GM23338 (cell line): ENCODE measurements around the gene ABCC10. TPM values are rescaled to one million over a fixed set of nuclear protein-coding genes. Genes with fewer than 3 reads are reported as not detected.
"Not testable (repeated sequence)": the region's sequence is repeated elsewhere in the genome, so short reads cannot be mapped to it uniquely, and the experiment has no call there.

Experiments
- ATAC-seq: fragments of 200-7000 bp; cut with Tn5 transposase; 3 replicates; pipeline ENCODE4 v1.9.1; 2020
- DNase-seq: peaks from one replicate; pipeline ENCODE4 v3.0.0-alpha.2; 2015; ENCODE audit warnings: low spot score
- H2AFZ ChIP-seq: fragments of 200-600 bp; sonication (generic); 2 replicates; pipeline ENCODE4 v1.8.0; 2016; ENCODE audit warnings: antibody characterized with exemption, mild to moderate bottlenecking, moderate library complexity
- H3F3A ChIP-seq: fragments of 200-600 bp; sonication (generic); replicated peaks from 2 replicates; pipeline ENCODE4 v1.8.0; 2017; ENCODE audit warnings: antibody characterized with exemption, mixed run types, low read depth
- H3K27ac ChIP-seq: fragments of 200-600 bp; sonication (generic); 2 replicates; pipeline ENCODE4 v1.6.1; 2016; ENCODE audit warnings: low read depth
- H3K27me3 ChIP-seq: fragments of 200-600 bp; sonication (generic); 2 replicates; pipeline ENCODE4 v1.8.0; 2016; ENCODE audit warnings: mild to moderate bottlenecking, mixed run types, moderate library complexity; ENCODE audit not compliant: insufficient read depth
- H3K36me3 ChIP-seq: fragments of 200-600 bp; sonication (generic); 2 replicates; pipeline ENCODE4 v1.8.0; 2016; ENCODE audit warnings: mild to moderate bottlenecking; ENCODE audit not compliant: insufficient read depth
- H3K4me1 ChIP-seq: fragments of 200-600 bp; sonication (generic); 2 replicates; pipeline ENCODE4 v1.8.0; 2016; ENCODE audit warnings: mild to moderate bottlenecking, moderate library complexity; ENCODE audit not compliant: insufficient read depth
- H3K4me2 ChIP-seq: fragments of 200-600 bp; sonication (generic); 2 replicates; pipeline ENCODE4 v1.7.1; 2017; ENCODE audit warnings: mixed run types
- H3K4me3 ChIP-seq: fragments of 200-600 bp; sonication (generic); 2 replicates; pipeline ENCODE4 v1.6.1; 2016; ENCODE audit warnings: mixed run types
- H3K79me2 ChIP-seq: fragments of 200-600 bp; sonication (generic); replicated peaks from 2 replicates; pipeline ENCODE4 v1.8.0; 2017; ENCODE audit warnings: mild to moderate bottlenecking; ENCODE audit not compliant: insufficient read depth
- H3K9me2 ChIP-seq: fragments of 200-600 bp; sonication (generic); 2 replicates; pipeline ENCODE4 v1.8.0; 2017; ENCODE audit not compliant: insufficient read depth
- H4K20me1 ChIP-seq: fragments of 200-600 bp; sonication (generic); replicated peaks from 2 replicates; pipeline ENCODE4 v1.8.0; 2017; ENCODE audit warnings: mild to moderate bottlenecking; ENCODE audit not compliant: insufficient read depth
- H3K27ac Mint-ChIP-seq: 2 replicates; pipeline ENCODE4 v1.8.0; 2020; ENCODE audit warnings: inconsistent platforms, mild to moderate bottlenecking, moderate library complexity, mixed read lengths
- H3K27me3 Mint-ChIP-seq: 3 replicates; pipeline ENCODE4 v1.8.0; 2022; ENCODE audit warnings: low read depth, mild to moderate bottlenecking, moderate library complexity, mixed read lengths, inconsistent platforms; ENCODE audit not compliant: insufficient read depth, poor library complexity
- H3K36me3 Mint-ChIP-seq: 3 replicates; pipeline ENCODE4 v1.8.0; 2021; ENCODE audit warnings: low read depth, mild to moderate bottlenecking, inconsistent platforms, moderate library complexity, mixed read lengths
- H3K4me1 Mint-ChIP-seq: 3 replicates; pipeline ENCODE4 v1.8.0; 2020; ENCODE audit warnings: mild to moderate bottlenecking, inconsistent platforms, mixed read lengths
- H3K4me3 Mint-ChIP-seq: 3 replicates; pipeline ENCODE4 v1.8.0; 2021; ENCODE audit warnings: moderate library complexity, mild to moderate bottlenecking, inconsistent platforms, mixed read lengths
- H3K9me3 Mint-ChIP-seq: 3 replicates; pipeline ENCODE4 v1.8.0; 2020; ENCODE audit warnings: moderate library complexity, mild to moderate bottlenecking, inconsistent platforms, mixed read lengths
- JUNB ChIP-seq: IDR thresholded peaks from one replicate; pipeline ENCODE4 v1.6.1; 2016; ENCODE audit warnings: antibody characterized with exemption; ENCODE audit not compliant: unreplicated experiment
- ZNF462 ChIP-seq: fragments of 250-450 bp; sonication (Bioruptor Pico); IDR thresholded peaks from 2 replicates; pipeline ENCODE4 v1.5.0; 2020; ENCODE audit warnings: mild to moderate bottlenecking, moderate library complexity
- polyA plus RNA-seq: library from polyadenylated mRNA; unstranded; fragments of >200 nt; fragmentation: Nextera tagmentation; extraction: Ambion mirVana; gene quantifications from 2 replicates; pipeline ENCODE4 v1.2.1, GENCODE V29; 2016
- total RNA-seq: library from RNA; depleted of rRNA; stranded (reverse); fragments of >200 nt; shearing (Covaris generic); gene quantifications from 2 replicates; pipeline ENCODE4 v1.2.3, GENCODE V29; 2014
- TF ChIP-seq, protein P1 (sequence below), 2 experiments: fragments of 200-600 bp in 1 of 2; sonication (generic) in 1 of 2; conservative IDR thresholded peaks; 2 replicates each; pipeline versions ENCODE4 v1.5.1 to v1.6.1; 2016 to 2017; ENCODE audit warnings: antibody characterized with exemption in 2 of 2, low read depth in 2 of 2, mild to moderate bottlenecking in 2 of 2, moderate library complexity in 1 of 2

Gene ABCC10
- total and polyA plus RNA-seq, 2 experiments from 2014 or later, result 16.9 to 17.5 TPM

GRCh38 chr6:43457643-43458042 is 30.3 kb downstream of the ABCC10 start:
- H3K27me3 Mint-ChIP-seq, result peaks cover 46% of the 10 kb centered on the region
- H2AFZ ChIP-seq, result no peak overlapping the region

DNA sequence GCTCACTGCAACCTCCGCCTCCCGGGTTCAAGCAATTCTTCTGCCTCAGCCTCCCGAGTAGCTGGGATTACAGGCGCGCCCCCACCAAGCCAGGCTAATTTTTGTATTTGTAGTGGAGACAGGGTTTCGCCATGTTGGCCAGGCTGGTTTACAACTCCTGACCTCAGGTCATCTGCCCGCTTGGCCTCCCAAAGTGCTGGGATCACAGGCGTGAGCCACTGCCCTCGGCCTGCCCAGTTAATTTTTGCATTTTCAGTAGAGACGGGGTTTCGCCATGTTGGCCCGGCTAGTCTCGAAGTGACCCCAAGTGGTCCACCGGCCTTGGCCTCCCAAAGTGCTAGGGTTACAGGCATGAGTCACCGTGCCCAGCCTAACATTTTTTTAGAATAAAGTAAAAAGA is 30.8 kb downstream of the ABCC10 start:
- H3K27me3 ChIP-seq, result peaks cover 42% of the 10 kb centered on the region
- H3K4me3 Mint-ChIP-seq, H3K9me2 ChIP-seq, H3K4me3 ChIP-seq, H3F3A ChIP-seq, H4K20me1 ChIP-seq, H2AFZ ChIP-seq, H3K36me3 Mint-ChIP-seq, H3K4me2 ChIP-seq, H3K4me1 ChIP-seq, H3K36me3 ChIP-seq, H3K79me2 ChIP-seq, ATAC-seq, H3K27ac Mint-ChIP-seq, H3K27ac ChIP-seq, H3K9me3 Mint-ChIP-seq, DNase-seq: not testable (repeated sequence)
- peaks cover 46% of the 10 kb centered on the region for H3K27me3 Mint-ChIP-seq
- H3K4me1 Mint-ChIP-seq, result peaks cover 11% of the 10 kb centered on the region

More at GRCh38 chr6:43457643-43458042, 30.3 kb downstream of the ABCC10 start:
- Histone ChIP-seq H4K20me1 (peaks cover 4% of the 10 kb centered on the region), H3K9me2 (no peaks in the 10 kb centered on the region), H3K27me3 (peaks cover 42% of the 10 kb centered on the region), H3K36me3 (no peaks in the 10 kb centered on the region), H3K4me2 (no peak overlapping the region), H3F3A (0 out of 2 replicates have a peak, but pooled peaks cover 7% of the 10 kb centered on the region), H3K27ac (no peak overlapping the region), H3K79me2 (no peaks in the 10 kb centered on the region), H3K4me1 (no peaks in the 10 kb centered on the region), H3K4me3 (no peak overlapping the region)
- DNase-seq, result no peak
- Mint-ChIP-seq H3K9me3 (peaks cover 3% of the 10 kb centered on the region; the same call in 2 of the 3 replicates), H3K27ac (no peak overlapping the region), H3K4me1 (peaks cover 11% of the 10 kb centered on the region), H3K4me3 (no peak overlapping the region), H3K36me3 (no peaks in the 10 kb centered on the region; the same call in 2 of the 3 replicates)
- TF ChIP-seq JUNB, result no peak
- no peak for TF ChIP-seq ZNF462 (CRISPR knock-in tag)
- TF ChIP-seq, protein P1, sequence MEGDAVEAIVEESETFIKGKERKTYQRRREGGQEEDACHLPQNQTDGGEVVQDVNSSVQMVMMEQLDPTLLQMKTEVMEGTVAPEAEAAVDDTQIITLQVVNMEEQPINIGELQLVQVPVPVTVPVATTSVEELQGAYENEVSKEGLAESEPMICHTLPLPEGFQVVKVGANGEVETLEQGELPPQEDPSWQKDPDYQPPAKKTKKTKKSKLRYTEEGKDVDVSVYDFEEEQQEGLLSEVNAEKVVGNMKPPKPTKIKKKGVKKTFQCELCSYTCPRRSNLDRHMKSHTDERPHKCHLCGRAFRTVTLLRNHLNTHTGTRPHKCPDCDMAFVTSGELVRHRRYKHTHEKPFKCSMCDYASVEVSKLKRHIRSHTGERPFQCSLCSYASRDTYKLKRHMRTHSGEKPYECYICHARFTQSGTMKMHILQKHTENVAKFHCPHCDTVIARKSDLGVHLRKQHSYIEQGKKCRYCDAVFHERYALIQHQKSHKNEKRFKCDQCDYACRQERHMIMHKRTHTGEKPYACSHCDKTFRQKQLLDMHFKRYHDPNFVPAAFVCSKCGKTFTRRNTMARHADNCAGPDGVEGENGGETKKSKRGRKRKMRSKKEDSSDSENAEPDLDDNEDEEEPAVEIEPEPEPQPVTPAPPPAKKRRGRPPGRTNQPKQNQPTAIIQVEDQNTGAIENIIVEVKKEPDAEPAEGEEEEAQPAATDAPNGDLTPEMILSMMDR (conservative IDR thresholded peaks at IDR 0.05; ENCODE audit: low read depth in 2 of 2), result peak; percentile 31 to 40; a peak in 3 of 4 replicates
- ATAC-seq, result no peak
